GM12878 (cell line): ENCODE data around the gene KRTAP12-1. TPM values are rescaled to one million over a fixed set of nuclear protein-coding genes. Genes with fewer than 3 reads are reported as not detected.

Experiments used
- ATAC-seq: fragments of 200-7000 bp; cut with Tn5 transposase; 3 replicates; pipeline ENCODE4 v1.9.1; 2020; ENCODE audit warnings: mild to moderate bottlenecking, moderate library complexity
- BruUV-seq: library from RNA; stranded (reverse); fragments of 400-500 nt; replicated peaks from 2 replicates; lab custom pipeline; 2021; lab: Mats Ljungman, UMichigan
- CTCF ChIA-PET: fragments of 300-600 bp; sonication (Branson Sonifier 250); formaldehyde crosslinking; extraction: SDS; loops from one replicate; lab custom pipeline; 2021; ENCODE audit warnings: inconsistent platforms; lab: Yijun Ruan, JAX
- POLR2A ChIA-PET: fragments of 350-600 bp; formaldehyde crosslinking; extraction: SDS; loops from one replicate; lab custom pipeline; 2021; ENCODE audit warnings: inconsistent platforms; lab: Charles Lee
- RAD21 ChIA-PET: fragments of 300-600 bp; sonication (Branson Sonifier 250); formaldehyde crosslinking; loops from one replicate; lab custom pipeline; 2023; ENCODE audit warnings: antibody characterized with exemption; ENCODE audit not compliant: unreplicated experiment; lab: Charles Lee
- SMC1A ChIA-PET: fragments of 300-600 bp; sonication (Branson Sonifier 250); formaldehyde crosslinking; loops from one replicate; lab custom pipeline; 2023; ENCODE audit not compliant: unreplicated experiment, uncharacterized antibody; lab: Charles Lee
- DNase-seq: peaks from one replicate; pipeline ENCODE4 v3.0.0-alpha.2; 2011; ENCODE audit warnings: low read depth, low spot score
- FAIRE-seq: peaks from 3 replicates; lab custom pipeline; 2011; peaks lifted over from hg19 to GRCh38; lab: Jason Lieb, UNC
- H2AFZ ChIP-seq: 2 replicates; pipeline ENCODE4 v1.6.0; 2011; ENCODE audit warnings: low read depth, low read length, control low read depth; ENCODE audit not compliant: control insufficient read depth
- H3K27ac ChIP-seq: 2 replicates; pipeline ENCODE4 v1.5.1; 2011; ENCODE audit warnings: control low read depth; ENCODE audit not compliant: control insufficient read depth, insufficient read depth
- H3K27me3 ChIP-seq, 2 experiments: replicated peaks in 1 of 2; 2 replicates each; pipeline versions ENCODE4 v1.6.0 to v1.6.1; 2011; ENCODE audit warnings: low read length in 1 of 2; ENCODE audit not compliant: control insufficient read depth in 2 of 2, insufficient read depth in 2 of 2
- H3K36me3 ChIP-seq, 2 experiments: 2 replicates each; pipeline ENCODE4 v1.5.1; 2011; ENCODE audit warnings: low read length in 1 of 2; ENCODE audit not compliant: control insufficient read depth in 2 of 2, insufficient read depth in 2 of 2
- H3K4me1 ChIP-seq: 2 replicates; pipeline ENCODE4 v1.6.1; 2011; ENCODE audit warnings: mild to moderate bottlenecking, low read length, moderate library complexity, mixed read lengths; ENCODE audit not compliant: control insufficient read depth, insufficient read depth
- H3K4me2 ChIP-seq: 2 replicates; pipeline ENCODE4 v1.6.0; 2011; ENCODE audit warnings: control low read depth; ENCODE audit not compliant: control insufficient read depth, insufficient read depth
- H3K4me3 ChIP-seq: fragments of 200-600 bp; sonication (generic); 2 replicates; pipeline ENCODE4 v1.5.1; 2016
- H3K79me2 ChIP-seq: 2 replicates; pipeline ENCODE4 v1.6.0; 2011; ENCODE audit warnings: low read length; ENCODE audit not compliant: control insufficient read depth, insufficient read depth
- H3K9ac ChIP-seq: 2 replicates; pipeline ENCODE4 v1.8.0; 2011; ENCODE audit warnings: low read length, control low read depth, mixed read lengths; ENCODE audit not compliant: control insufficient read depth, insufficient read depth
- H3K9me3 ChIP-seq: replicated peaks from 3 replicates; pipeline ENCODE4 v1.5.1; 2011; ENCODE audit warnings: mild to moderate bottlenecking, low read length; ENCODE audit not compliant: control insufficient read depth, insufficient read depth
- H4K20me1 ChIP-seq: 2 replicates; pipeline ENCODE4 v1.6.0; 2011; ENCODE audit not compliant: control insufficient read depth, insufficient read depth
- CBFB ChIP-seq: IDR thresholded peaks from 2 replicates; pipeline ENCODE4 v1.6.1; 2016; ENCODE audit warnings: antibody characterized with exemption, low read depth
- CBX5 ChIP-seq: sonication (generic); IDR thresholded peaks from 2 replicates; pipeline ENCODE4 v1.6.1; 2016; ENCODE audit warnings: low read depth, moderate library complexity, mild to moderate bottlenecking, inconsistent platforms
- GABPA ChIP-seq: IDR thresholded peaks from 2 replicates; pipeline ENCODE4 v1.6.1; 2014; ENCODE audit warnings: antibody characterized with exemption, low read depth, mild to moderate bottlenecking, inconsistent platforms
- HCFC1 ChIP-seq: fragments of 150-350 bp; IDR thresholded peaks from 2 replicates; pipeline ENCODE4 v1.6.1; 2014; ENCODE audit warnings: low read length
- IKZF2 ChIP-seq, 2 experiments: fragments of 450-650 bp; IDR thresholded peaks; 2 replicates each; pipeline ENCODE4 v1.6.1; 2017; ENCODE audit warnings: mild to moderate bottlenecking in 2 of 2, moderate library complexity in 2 of 2
- KLF5 ChIP-seq: fragments of 450-650 bp; IDR thresholded peaks from 2 replicates; pipeline ENCODE4 v1.6.1; 2014; ENCODE audit warnings: mild to moderate bottlenecking; ENCODE audit not compliant: partially characterized antibody
- MTA2 ChIP-seq: fragments of 450-650 bp; IDR thresholded peaks from 2 replicates; pipeline ENCODE4 v1.6.1; 2016; ENCODE audit warnings: low read depth, mild to moderate bottlenecking, moderate library complexity
- NFXL1 ChIP-seq: fragments of 450-650 bp; IDR thresholded peaks from 2 replicates; pipeline ENCODE4 v1.6.1; 2017; ENCODE audit warnings: antibody characterized with exemption, mild to moderate bottlenecking, borderline replicate concordance
- RAD21 ChIP-seq: IDR thresholded peaks from 2 replicates; pipeline ENCODE4 v1.6.1; 2011; ENCODE audit warnings: mild to moderate bottlenecking, low read depth, low read length, moderate library complexity; ENCODE audit not compliant: insufficient read depth
- RELA ChIP-seq: fragments of 450-650 bp; IDR thresholded peaks from 2 replicates; pipeline ENCODE4 v1.8.0; 2014; ENCODE audit warnings: borderline replicate concordance; ENCODE audit not compliant: partially characterized antibody
- SREBF2 ChIP-seq: IDR thresholded peaks from 2 replicates; pipeline ENCODE4 v1.6.1; 2012; ENCODE audit warnings: mild to moderate bottlenecking, low read length
- SRF ChIP-seq, 2 experiments: IDR thresholded peaks; 2 replicates each; pipeline ENCODE4 v1.6.1; 2011; ENCODE audit warnings: low read depth in 2 of 2, low read length in 2 of 2, mild to moderate bottlenecking in 1 of 2, moderate library complexity in 1 of 2
- SUPT20H ChIP-seq: IDR thresholded peaks from 2 replicates; pipeline ENCODE4 v1.6.1; 2011; ENCODE audit warnings: low read depth, mild to moderate bottlenecking, low read length, moderate library complexity, borderline replicate concordance; ENCODE audit not compliant: control insufficient read depth
- TCF7 ChIP-seq: IDR thresholded peaks from 2 replicates; pipeline ENCODE4 v1.6.1; 2014; ENCODE audit warnings: antibody characterized with exemption, borderline replicate concordance
- ZBED1 ChIP-seq: IDR thresholded peaks from 2 replicates; pipeline ENCODE4 v1.6.1; 2016; ENCODE audit warnings: borderline replicate concordance
- WGBS: methylation state at CpG from one replicate; pipeline ENCODE4 v1.1.6; 2016; ENCODE audit warnings: low lambda C conversion rate; ENCODE audit not compliant: insufficient replicate concordance, insufficient coverage; ENCODE audit errors: missing lambda C conversion rate; 5-methylcytosine and 5-hydroxymethylcytosine counted together
- in situ Hi-C: fragments of 300-500 bp; cut with MboI; formaldehyde crosslinking; loops from 9 replicates; pipeline ENCODE4 v1.14.3; 2018; ENCODE audit warnings: mixed read lengths
- intact Hi-C: fragments of 100-400 bp; cut with micrococcal nuclease; formaldehyde crosslinking; loops from one replicate; pipeline ENCODE4 v1.14.2; 2022; ENCODE audit not compliant: unreplicated experiment
- polyA plus RNA-seq, 11 experiments: library from polyadenylated mRNA; depleted of rRNA in 4 of 11; unstranded in 6 of 11; stranded (reverse) in 5 of 11; fragments of >200 nt; fragmentation: Nextera tagmentation in 4 of 11; fragmentation: Illumina TruSeq in 1 of 11; extraction: Ambion mirVana in 4 of 11; extraction: Trizol in 1 of 11; gene quantifications; 1 replicate in 1 of 11; 2 replicates in 10 of 11; pipeline versions ENCODE4 v1.2.1 to v1.2.3, GENCODE V29; 2011 to 2016; ENCODE audit warnings: inconsistent platforms in 2 of 11, missing spikeins in 2 of 11, low read depth in 1 of 11
- total RNA-seq, 4 experiments: library from RNA; depleted of rRNA in 3 of 4; stranded (reverse); fragments of >200 nt in 3 of 4; fragmentation: Illumina TruSeq in 1 of 4; extraction: Trizol in 1 of 4; gene quantifications; 2 replicates each; pipeline versions ENCODE4 v1.2.1 to v1.2.3, GENCODE V29; 2013 to 2021
- TF ChIP-seq, protein P1 (sequence below): fragments of 450-650 bp; formaldehyde crosslinking; IDR thresholded peaks from 2 replicates; pipeline ENCODE4 v1.5.0; 2022; ENCODE audit warnings: mild to moderate bottlenecking, missing genetic modification characterization

The KRTAP12-1 gene
- total and polyA plus RNA-seq, 10 of the 15 experiments (the other 5 are each of a cell fraction or from before 2014, with no cell fraction given) = not detected

DNA sequence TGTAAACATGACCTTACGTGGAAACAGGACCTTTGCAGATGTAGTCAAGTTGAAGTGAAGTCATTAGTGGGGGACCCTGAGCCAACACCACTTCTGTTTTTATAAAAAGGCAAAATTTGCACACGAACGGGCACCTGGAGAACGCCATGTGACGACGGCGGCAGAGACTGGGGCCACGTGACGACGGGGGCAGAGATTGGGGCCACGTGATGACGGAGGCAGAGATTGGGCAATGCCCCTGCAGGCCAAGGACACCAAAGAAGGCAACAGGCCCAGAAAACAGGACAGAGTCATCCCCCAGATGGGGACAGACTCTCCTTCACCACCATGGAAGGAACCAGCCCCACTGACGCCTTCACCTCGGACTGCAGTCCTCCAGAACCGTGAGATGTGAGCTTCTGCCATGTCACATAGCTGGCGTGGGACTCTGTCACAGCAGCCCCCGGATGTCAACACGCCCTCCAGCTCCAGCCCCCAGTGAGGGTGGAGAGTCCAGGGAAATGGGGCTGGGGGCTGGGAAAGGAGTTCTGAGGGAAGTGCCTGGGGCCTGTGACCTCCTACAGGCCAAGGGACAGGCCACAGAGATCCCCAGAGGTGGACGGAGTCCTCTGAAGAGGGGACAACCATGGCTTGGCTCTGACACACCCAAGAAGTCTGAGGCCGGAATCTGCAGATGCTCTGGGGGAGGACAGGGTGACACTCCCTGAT is 31.5 kb downstream of the KRTAP12-1 start:
- H3K36me3 ChIP-seq = no peaks in the 10 kb centered on the region
- intact Hi-C loops = no loop called here
- H3K4me1 ChIP-seq = no peaks in the 10 kb centered on the region
- ChIA-PET SMC1A (no interaction called here), POLR2A (interaction anchor here (0.5 to 0.7 kb wide), 2 partner anchors 53 to 1294 kb away, joined by 3 read pairs; no protein-coding TSS in a partner anchor), RAD21 (no interaction called here), CTCF (no interaction called here)
- TF ChIP-seq RELA (no peak), TCF7 (no peak), SREBF2 (no peak), NFXL1 (no peak), ZBED1 (no peak), HCFC1 (no peak), IKZF2 (IDR thresholded peaks at IDR 0.05) (no peak), MTA2 (no peak), CBX5 (no peak), CBFB (no peak), GABPA (no peak), KLF5 (no peak), SRF (IDR thresholded peaks at IDR 0.05; ENCODE audit: low read depth in 2 of 2, low read length in 2 of 2) (no peak), RAD21 (no peak), SUPT20H (no peak)
- TF ChIP-seq, protein P1, sequence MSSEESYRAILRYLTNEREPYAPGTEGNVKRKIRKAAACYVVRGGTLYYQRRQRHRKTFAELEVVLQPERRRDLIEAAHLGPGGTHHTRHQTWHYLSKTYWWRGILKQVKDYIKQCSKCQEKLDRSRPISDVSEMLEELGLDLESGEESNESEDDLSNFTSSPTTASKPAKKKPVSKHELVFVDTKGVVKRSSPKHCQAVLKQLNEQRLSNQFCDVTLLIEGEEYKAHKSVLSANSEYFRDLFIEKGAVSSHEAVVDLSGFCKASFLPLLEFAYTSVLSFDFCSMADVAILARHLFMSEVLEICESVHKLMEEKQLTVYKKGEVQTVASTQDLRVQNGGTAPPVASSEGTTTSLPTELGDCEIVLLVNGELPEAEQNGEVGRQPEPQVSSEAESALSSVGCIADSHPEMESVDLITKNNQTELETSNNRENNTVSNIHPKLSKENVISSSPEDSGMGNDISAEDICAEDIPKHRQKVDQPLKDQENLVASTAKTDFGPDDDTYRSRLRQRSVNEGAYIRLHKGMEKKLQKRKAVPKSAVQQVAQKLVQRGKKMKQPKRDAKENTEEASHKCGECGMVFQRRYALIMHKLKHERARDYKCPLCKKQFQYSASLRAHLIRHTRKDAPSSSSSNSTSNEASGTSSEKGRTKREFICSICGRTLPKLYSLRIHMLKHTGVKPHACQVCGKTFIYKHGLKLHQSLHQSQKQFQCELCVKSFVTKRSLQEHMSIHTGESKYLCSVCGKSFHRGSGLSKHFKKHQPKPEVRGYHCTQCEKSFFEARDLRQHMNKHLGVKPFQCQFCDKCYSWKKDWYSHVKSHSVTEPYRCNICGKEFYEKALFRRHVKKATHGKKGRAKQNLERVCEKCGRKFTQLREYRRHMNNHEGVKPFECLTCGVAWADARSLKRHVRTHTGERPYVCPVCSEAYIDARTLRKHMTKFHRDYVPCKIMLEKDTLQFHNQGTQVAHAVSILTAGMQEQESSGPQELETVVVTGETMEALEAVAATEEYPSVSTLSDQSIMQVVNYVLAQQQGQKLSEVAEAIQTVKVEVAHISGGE (CRISPR knock-in tag) = no peak
- H3K27ac ChIP-seq = no peak overlapping the region
- DNase-seq (no peak), FAIRE-seq (no peak), ATAC-seq (no peak)
- no peaks in the 10 kb centered on the region; the same call in 2 of the 3 replicates for H3K9me3 ChIP-seq
- 21% methylated on average over 20 of the region's 20 CpGs for WGBS
- H3K9ac ChIP-seq = no peak overlapping the region
- BruUV-seq = no TSS peak
- no peak overlapping the region for H2AFZ ChIP-seq
- H4K20me1 ChIP-seq = no peaks in the 10 kb centered on the region
- H3K27me3 ChIP-seq = no peaks in the 10 kb centered on the region
- H3K4me3 ChIP-seq = no peak overlapping the region
- no peaks in the 10 kb centered on the region for H3K79me2 ChIP-seq
- no peak overlapping the region for H3K4me2 ChIP-seq
- in situ Hi-C loops = no loop called here
